ENCODE data around the gene ORAI1. TPM values are rescaled to one million over a fixed set of nuclear protein-coding genes. Genes with fewer than 3 reads are reported as not detected.

The ORAI1 gene
- total RNA-seq, 1 donor from 2014 or later: 10.3 TPM

GRCh38 chr12:121689430-121689829 is 63.1 kb downstream of the ORAI1 start:
- Mint-ChIP-seq H3K27me3 (ENCODE audit: low read depth) (peaks cover 2% of the 10 kb centered on the region), H3K27ac (peak overlapping the region; percentile 3), H3K9me3 (no peaks in the 10 kb centered on the region), H3K4me1 (peaks cover 2% of the 10 kb centered on the region), H3K36me3 (no peaks in the 10 kb centered on the region), H3K4me3 (no peak overlapping the region)
- TF ChIP-seq CTCF (IDR thresholded peaks at IDR 0.05; ENCODE audit: unreplicated experiment): no peak
- DNase-seq (ENCODE audit: low spot score in 2 of 2, unreplicated experiment in 2 of 2): no peak

Other genes starting within 250 kb of the ORAI1 start
- 34.4 to 41.0 TPM (median 37.0 TPM) in 3 replicates for gene RNF34, start 226.4 kb upstream of the ORAI1 start, total RNA-seq
- 55.4 to 61.1 TPM (median 57.5 TPM) in 3 replicates for gene KDM2B, start 45.5 kb upstream of the ORAI1 start, total RNA-seq
- 0.69 to 1.2 TPM (median 0.99 TPM) in 3 replicates for gene MORN3, start 43.1 kb downstream of the ORAI1 start, total RNA-seq
- 22.3 to 22.8 TPM (median 22.4 TPM) in 3 replicates for gene TMEM120B, start 86.2 kb downstream of the ORAI1 start, total RNA-seq
- gene RHOF, start 167.2 kb downstream of the ORAI1 start, total RNA-seq: 33.0 to 37.8 TPM (median 33.8 TPM) in 3 replicates
- 26.5 to 27.2 TPM (median 26.8 TPM) in 3 replicates for gene SETD1B, start 177.5 kb downstream of the ORAI1 start, total RNA-seq
- 0.16 TPM in 1 of 3 replicates, not detected in the others for gene HPD, start 232.3 kb downstream of the ORAI1 start, total RNA-seq

Data from mesothelial cell of epicardium (in vitro differentiated cells).